HG03571 (cell line): Measurements from ENCODE around the gene TFPI.
"Not testable (repeated sequence)": the region's sequence is repeated elsewhere in the genome, so short reads cannot be mapped to it uniquely, and the experiment has no call there.

Experiments used
- ATAC-seq: cut with Tn5 transposase; IDR thresholded peaks from one replicate; pipeline ENCODE4 v1.9.1; 2021; ENCODE audit not compliant: unreplicated experiment

The TFPI gene

GRCh38 chr2:187554011-187554703 is at the start of gene TFPI:
TSS of gene TFPI (minus strand) at chr2:187554435. CDS start at chr2:187503768, 50,667 bp downstream.
- no peak for ATAC-seq

GRCh38 chr2:187594801-187595200 is 40.6 kb upstream of the TFPI start:
- ATAC-seq = no peak

- no peak for ATAC-seq
These were observed 39.5 kb upstream of the TFPI start for GRCh38 chr2:187593697-187594096.

GRCh38 chr2:187593098-187593497 is 38.9 kb upstream of the TFPI start:
- ATAC-seq = no peak

GRCh38 chr2:187590175-187590574 is 35.9 kb upstream of the TFPI start:
- ATAC-seq = no peak

GRCh38 chr2:187586011-187586641 is 31.9 kb upstream of the TFPI start:
- ATAC-seq = no peak

- ATAC-seq = no peak
These were observed 27.1 kb upstream of the TFPI start for GRCh38 chr2:187581125-187581896.

GRCh38 chr2:187580462-187581124 is 26.4 kb upstream of the TFPI start:
- no peak for ATAC-seq

- ATAC-seq = no peak
These were observed 23.1 kb upstream of the TFPI start for GRCh38 chr2:187577310-187577709.

- ATAC-seq = no peak
These were observed 22.7 kb upstream of the TFPI start for GRCh38 chr2:187576906-187577305.

GRCh38 chr2:187575751-187576067 is 21.5 kb upstream of the TFPI start:
- ATAC-seq = no peak

- ATAC-seq = no peak
These were observed 20.9 kb upstream of the TFPI start for GRCh38 chr2:187574969-187575750.

GRCh38 chr2:187573722-187574121 is 19.5 kb upstream of the TFPI start:
- ATAC-seq = no peak

- ATAC-seq = not testable (repeated sequence)
These were observed 17.8 kb upstream of the TFPI start for GRCh38 chr2:187571996-187572395.

- no peak for ATAC-seq
These were observed 15.3 kb upstream of the TFPI start for GRCh38 chr2:187569571-187569970.

GRCh38 chr2:187569042-187569441 is 14.8 kb upstream of the TFPI start:
- ATAC-seq = no peak

GRCh38 chr2:187567126-187567525 is 12.9 kb upstream of the TFPI start:
- ATAC-seq = no peak

GRCh38 chr2:187566712-187567111 is 12.5 kb upstream of the TFPI start:
- no peak for ATAC-seq

GRCh38 chr2:187566266-187566665 is 12.0 kb upstream of the TFPI start:
- no peak for ATAC-seq

- ATAC-seq = not testable (repeated sequence)
These were observed 11.4 kb upstream of the TFPI start for GRCh38 chr2:187565618-187566017.

- ATAC-seq = not testable (repeated sequence)
These were observed 2.3 kb upstream of the TFPI start for GRCh38 chr2:187556493-187556892.
